HL-60 (cell line): Measurements from ENCODE around the gene WDR20.

Experiments
- DNase-seq, 2 experiments: peaks; one replicate each; pipeline ENCODE4 v3.0.0-alpha.2; 2010 to 2020; ENCODE audit warnings: low read depth in 1 of 2, low spot score in 1 of 2
- H3K27ac ChIP-seq: fragments of 250-450 bp; sonication (Bioruptor Pico); replicated peaks from 2 replicates; pipeline ENCODE4 v1.5.1; 2020; ENCODE audit warnings: mild to moderate bottlenecking, moderate library complexity
- H3K27me3 ChIP-seq: fragments of 250-450 bp; sonication (Bioruptor Pico); 2 replicates; pipeline ENCODE4 v1.5.1; 2021; ENCODE audit warnings: mild to moderate bottlenecking, moderate library complexity; ENCODE audit not compliant: insufficient read depth, poor library complexity, severe bottlenecking
- H3K4me3 ChIP-seq: replicated peaks from 2 replicates; pipeline ENCODE4 v1.5.1; 2011; ENCODE audit warnings: mild to moderate bottlenecking, control low read depth, low read length; ENCODE audit not compliant: insufficient read depth
- GABPA ChIP-seq: IDR thresholded peaks from 2 replicates; pipeline ENCODE4 v1.6.1; 2012; ENCODE audit warnings: low read depth
- POLR2AphosphoS5 ChIP-seq: IDR thresholded peaks from 2 replicates; pipeline ENCODE4 v1.6.1; 2012; ENCODE audit warnings: low read depth
- SPI1 ChIP-seq: IDR thresholded peaks from 2 replicates; pipeline ENCODE4 v1.6.1; 2012; ENCODE audit warnings: low read depth, mild to moderate bottlenecking, borderline replicate concordance
- TF ChIP-seq, protein P1 (sequence below): IDR thresholded peaks from one replicate; pipeline ENCODE4 v1.5.1; 2011; ENCODE audit warnings: low read length, control low read depth, inconsistent platforms; ENCODE audit not compliant: insufficient read depth
- TF ChIP-seq, protein P2 (sequence below): IDR thresholded peaks from 2 replicates; pipeline ENCODE4 v1.6.1; 2012; ENCODE audit warnings: low read depth; ENCODE audit not compliant: insufficient replicate concordance

The WDR20 gene

DNA sequence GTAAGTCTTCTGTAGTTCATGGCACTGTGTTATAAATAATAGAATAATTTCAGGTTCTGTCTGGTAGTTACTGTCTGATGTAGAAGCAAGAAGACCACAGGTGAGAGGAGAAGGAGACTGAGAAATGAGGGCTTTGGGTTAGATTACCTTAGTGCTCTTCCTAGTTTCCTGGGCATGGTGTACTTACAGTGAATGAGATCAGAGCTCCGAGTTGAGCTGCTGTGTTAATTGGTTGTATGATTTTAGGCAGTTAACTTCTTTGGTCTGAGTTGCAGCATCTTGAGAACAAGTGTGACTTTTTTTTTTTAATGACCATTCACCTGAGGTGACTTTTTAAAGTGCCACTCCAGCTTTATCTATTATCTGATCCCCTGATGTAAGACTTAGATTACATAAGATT, 41.5 kb downstream of the WDR20 start:
- Histone ChIP-seq H3K4me3 (no peak overlapping the region), H3K27ac (no peak overlapping the region), H3K27me3 (no peaks in the 10 kb centered on the region)
- no peak for TF ChIP-seq SPI1
- no peak for TF ChIP-seq GABPA
- TF ChIP-seq, protein P1, sequence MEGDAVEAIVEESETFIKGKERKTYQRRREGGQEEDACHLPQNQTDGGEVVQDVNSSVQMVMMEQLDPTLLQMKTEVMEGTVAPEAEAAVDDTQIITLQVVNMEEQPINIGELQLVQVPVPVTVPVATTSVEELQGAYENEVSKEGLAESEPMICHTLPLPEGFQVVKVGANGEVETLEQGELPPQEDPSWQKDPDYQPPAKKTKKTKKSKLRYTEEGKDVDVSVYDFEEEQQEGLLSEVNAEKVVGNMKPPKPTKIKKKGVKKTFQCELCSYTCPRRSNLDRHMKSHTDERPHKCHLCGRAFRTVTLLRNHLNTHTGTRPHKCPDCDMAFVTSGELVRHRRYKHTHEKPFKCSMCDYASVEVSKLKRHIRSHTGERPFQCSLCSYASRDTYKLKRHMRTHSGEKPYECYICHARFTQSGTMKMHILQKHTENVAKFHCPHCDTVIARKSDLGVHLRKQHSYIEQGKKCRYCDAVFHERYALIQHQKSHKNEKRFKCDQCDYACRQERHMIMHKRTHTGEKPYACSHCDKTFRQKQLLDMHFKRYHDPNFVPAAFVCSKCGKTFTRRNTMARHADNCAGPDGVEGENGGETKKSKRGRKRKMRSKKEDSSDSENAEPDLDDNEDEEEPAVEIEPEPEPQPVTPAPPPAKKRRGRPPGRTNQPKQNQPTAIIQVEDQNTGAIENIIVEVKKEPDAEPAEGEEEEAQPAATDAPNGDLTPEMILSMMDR = no peak
- TF ChIP-seq, protein P2, sequence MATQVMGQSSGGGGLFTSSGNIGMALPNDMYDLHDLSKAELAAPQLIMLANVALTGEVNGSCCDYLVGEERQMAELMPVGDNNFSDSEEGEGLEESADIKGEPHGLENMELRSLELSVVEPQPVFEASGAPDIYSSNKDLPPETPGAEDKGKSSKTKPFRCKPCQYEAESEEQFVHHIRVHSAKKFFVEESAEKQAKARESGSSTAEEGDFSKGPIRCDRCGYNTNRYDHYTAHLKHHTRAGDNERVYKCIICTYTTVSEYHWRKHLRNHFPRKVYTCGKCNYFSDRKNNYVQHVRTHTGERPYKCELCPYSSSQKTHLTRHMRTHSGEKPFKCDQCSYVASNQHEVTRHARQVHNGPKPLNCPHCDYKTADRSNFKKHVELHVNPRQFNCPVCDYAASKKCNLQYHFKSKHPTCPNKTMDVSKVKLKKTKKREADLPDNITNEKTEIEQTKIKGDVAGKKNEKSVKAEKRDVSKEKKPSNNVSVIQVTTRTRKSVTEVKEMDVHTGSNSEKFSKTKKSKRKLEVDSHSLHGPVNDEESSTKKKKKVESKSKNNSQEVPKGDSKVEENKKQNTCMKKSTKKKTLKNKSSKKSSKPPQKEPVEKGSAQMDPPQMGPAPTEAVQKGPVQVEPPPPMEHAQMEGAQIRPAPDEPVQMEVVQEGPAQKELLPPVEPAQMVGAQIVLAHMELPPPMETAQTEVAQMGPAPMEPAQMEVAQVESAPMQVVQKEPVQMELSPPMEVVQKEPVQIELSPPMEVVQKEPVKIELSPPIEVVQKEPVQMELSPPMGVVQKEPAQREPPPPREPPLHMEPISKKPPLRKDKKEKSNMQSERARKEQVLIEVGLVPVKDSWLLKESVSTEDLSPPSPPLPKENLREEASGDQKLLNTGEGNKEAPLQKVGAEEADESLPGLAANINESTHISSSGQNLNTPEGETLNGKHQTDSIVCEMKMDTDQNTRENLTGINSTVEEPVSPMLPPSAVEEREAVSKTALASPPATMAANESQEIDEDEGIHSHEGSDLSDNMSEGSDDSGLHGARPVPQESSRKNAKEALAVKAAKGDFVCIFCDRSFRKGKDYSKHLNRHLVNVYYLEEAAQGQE = no peak
- no peak for TF ChIP-seq POLR2AphosphoS5
- no peak for DNase-seq

DNA sequence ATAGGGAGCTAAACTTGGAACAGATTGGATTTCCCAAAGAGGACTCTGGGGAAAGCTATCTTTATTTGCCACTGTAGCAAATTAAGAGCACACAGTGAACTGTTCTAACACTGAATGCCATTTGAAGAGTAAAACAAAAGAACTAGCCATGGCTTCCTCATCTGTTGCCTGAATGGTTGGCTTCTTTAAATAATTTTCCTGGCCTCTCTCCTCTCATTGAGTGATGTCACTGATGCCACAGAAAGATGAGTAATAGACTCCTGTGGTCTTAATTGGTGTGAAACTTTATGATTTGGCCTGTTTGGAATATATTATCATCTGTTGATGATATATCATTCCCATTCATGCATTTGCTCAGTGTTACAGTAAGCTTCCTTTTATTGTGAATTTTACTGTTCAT, 42.5 kb downstream of the WDR20 start:
- TF ChIP-seq, protein P1 = no peak
- TF ChIP-seq GABPA (no peak), POLR2AphosphoS5 (no peak), SPI1 (no peak)
- TF ChIP-seq, protein P2 = no peak
- Histone ChIP-seq H3K4me3 (no peak overlapping the region), H3K27ac (no peak overlapping the region), H3K27me3 (no peaks in the 10 kb centered on the region)
- DNase-seq = no peak

DNA sequence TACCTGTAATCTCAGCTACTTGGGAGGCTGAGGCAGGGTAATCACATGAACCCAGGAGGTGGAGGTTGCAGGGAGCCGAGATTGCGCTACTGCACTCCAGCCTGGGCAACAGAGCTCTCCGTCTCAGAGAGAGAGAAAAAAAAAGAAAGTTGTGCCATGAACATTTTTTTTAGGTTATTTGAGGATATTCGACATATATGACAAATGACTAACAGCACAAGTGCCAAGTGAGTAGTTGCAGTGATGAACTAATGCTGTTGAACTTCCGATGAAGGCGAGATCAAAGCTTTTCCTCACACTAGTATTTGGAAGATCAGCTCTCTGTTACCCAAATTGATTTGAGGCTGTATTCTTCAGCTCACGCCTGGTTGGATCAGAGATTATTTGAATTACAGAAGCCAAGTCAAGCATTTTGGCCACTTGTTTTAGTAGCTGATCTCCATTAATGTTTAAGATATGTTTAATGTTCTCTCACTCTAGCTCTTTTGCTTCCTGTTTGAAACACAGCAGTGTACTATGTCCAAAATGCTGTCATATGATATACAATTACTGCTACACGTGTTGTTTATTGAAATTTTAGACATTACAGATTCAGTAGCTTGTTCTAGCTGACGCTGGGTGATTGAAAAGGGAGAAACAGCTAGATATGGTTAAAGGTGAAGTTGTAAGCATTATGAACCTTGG, 43.4 kb downstream of the WDR20 start:
- H3K27me3 ChIP-seq = no peaks in the 10 kb centered on the region
- no peak overlapping the region for H3K27ac ChIP-seq
- no peak for DNase-seq
- TF ChIP-seq GABPA = no peak
- TF ChIP-seq, protein P2 = no peak
- TF ChIP-seq, protein P1 = no peak
- TF ChIP-seq SPI1 = no peak
- TF ChIP-seq POLR2AphosphoS5 = no peak
- no peak overlapping the region for H3K4me3 ChIP-seq
